ENCODE results near the gene GJA1. TPM values are rescaled to one million over a fixed set of nuclear protein-coding genes. Genes with fewer than 3 reads are reported as not detected.

Gene GJA1
- total RNA-seq, 4 donors from 2014 or later, result 134 to 468 (median 297) TPM

GRCh38 chr6:121434037-121434770 lies 1.2 kb upstream of the GJA1 start:
- Histone ChIP-seq H3K9me3 (no peaks in the 10 kb centered on the region), H3K36me3 (no peaks in the 10 kb centered on the region), H3K4me1 (peaks cover 0 to 34% (median 3%) of the 10 kb centered on the region in 3 donors), H3K27ac (peak overlapping the region; percentile 86 to 98 (median 90)), H3K4me3 (no peak overlapping the region), H3K27me3 (no peaks in the 10 kb centered on the region)
- TF ChIP-seq POLR2A (IDR thresholded peaks at IDR 0.05) (no peak), CTCF (IDR thresholded peaks at IDR 0.05) (no peak), EP300 (IDR thresholded peaks at IDR 0.05) (no peak)
- WGBS, 2 donors (ENCODE audit: low coverage in 1 of 2), result 80 to 84% methylated on average over 9 to 10 of the region's 13 CpGs
- ATAC-seq, result no peak

- Histone ChIP-seq H3K9me3 (no peaks in the 10 kb centered on the region), H3K27me3 (no peaks in the 10 kb centered on the region), H3K36me3 (no peaks in the 10 kb centered on the region), H3K4me1 (peaks cover 2 to 41% (median 3%) of the 10 kb centered on the region in 3 donors), H3K27ac (peak overlapping the region; percentile 86 to 98 (median 90)), H3K4me3 (peak overlapping the region; percentile 58 to 99)
- 0% methylated on average over 14 to 16 of the region's 16 CpGs for WGBS, 2 donors (ENCODE audit: low coverage in 1 of 2)
- no peak for ATAC-seq
- TF ChIP-seq POLR2A (IDR thresholded peaks at IDR 0.05), result no peak
- no peak for TF ChIP-seq CTCF (IDR thresholded peaks at IDR 0.05)
- no peak for TF ChIP-seq EP300 (IDR thresholded peaks at IDR 0.05)
- TF ChIP-seq POLR2AphosphoS5 (IDR thresholded peaks at IDR 0.05), result no peak
Measured at GRCh38 chr6:121436274-121436857, 920 bp downstream of the GJA1 start.

GRCh38 chr6:121436960-121437850 lies 1.8 kb downstream of the GJA1 start:
- WGBS, 2 donors (ENCODE audit: low coverage in 1 of 2), result 0 to 1% methylated on average over 15 to 20 of the region's 45 CpGs
- peak; percentile 40 for ATAC-seq
- Histone ChIP-seq H3K27me3 (no peaks in the 10 kb centered on the region), H3K27ac (peak overlapping the region; percentile 86 to 98 (median 90)), H3K36me3 (no peaks in the 10 kb centered on the region), H3K9me3 (no peaks in the 10 kb centered on the region), H3K4me3 (peak overlapping the region; percentile 58 to 99), H3K4me1 (peaks cover 2 to 48% (median 3%) of the 10 kb centered on the region in 3 donors)
- TF ChIP-seq POLR2AphosphoS5 (IDR thresholded peaks at IDR 0.05) (peak; percentile 52), CTCF (IDR thresholded peaks at IDR 0.05) (no peak), POLR2A (IDR thresholded peaks at IDR 0.05) (peak in 1 of 2 donors; percentile 2)

GRCh38 chr6:121437851-121438651 lies 2.6 kb downstream of the GJA1 start:
- peak; percentile 54 for ATAC-seq
- H3K4me3 ChIP-seq, result peak overlapping the region; percentile 58 to 99
- peaks cover 3 to 52% (median 6%) of the 10 kb centered on the region in 3 donors for H3K4me1 ChIP-seq
- peak overlapping the region; percentile 86 to 98 (median 90) for H3K27ac ChIP-seq
- H3K27me3 ChIP-seq, result no peaks in the 10 kb centered on the region
- TF ChIP-seq CTCF (IDR thresholded peaks at IDR 0.05) (no peak), POLR2AphosphoS5 (IDR thresholded peaks at IDR 0.05) (peak; percentile 95)
- H3K36me3 ChIP-seq, result no peaks in the 10 kb centered on the region
- WGBS, 2 donors (ENCODE audit: low coverage in 1 of 2), result 5 to 15% methylated on average over 13 to 18 of the region's 18 CpGs
- H3K9me3 ChIP-seq, result no peaks in the 10 kb centered on the region
